Skin epidermis (tissue), 12 donors: ENCODE data around the gene PGAP1.
"Not testable (repeated sequence)": the region's sequence is repeated elsewhere in the genome, so short reads cannot be mapped to it uniquely, and the experiment has no call there.

Experiments used
- H3K27ac ChIP-seq, 21 experiments: fragments of 200-600 bp; sonication (generic) in 11 of 21; one replicate each; pipeline ENCODE4 v1.5.0; 2020; ENCODE audit warnings: mild to moderate bottlenecking in 3 of 21, inconsistent platforms in 2 of 21, moderate library complexity in 2 of 21
- H3K4me3 ChIP-seq, 7 experiments: fragments of 200-600 bp; sonication (generic) in 2 of 7; one replicate each; pipeline ENCODE4 v1.5.0; 2020; ENCODE audit warnings: inconsistent platforms in 2 of 7, mild to moderate bottlenecking in 2 of 7, moderate library complexity in 1 of 7

Gene PGAP1

GRCh38 chr2:196905365-196905764, 21.1 kb downstream of the PGAP1 start:
- not testable (repeated sequence) for H3K27ac ChIP-seq, H3K4me3 ChIP-seq

- no peak overlapping the region for H3K4me3 ChIP-seq
- no peak overlapping the region for H3K27ac ChIP-seq
Measured at GRCh38 chr2:196902828-196903227, 23.7 kb downstream of the PGAP1 start.

GRCh38 chr2:196900843-196901242, 25.7 kb downstream of the PGAP1 start:
- no peak overlapping the region for H3K27ac ChIP-seq
- H3K4me3 ChIP-seq: no peak overlapping the region

GRCh38 chr2:196899976-196900375, 26.5 kb downstream of the PGAP1 start:
- no peak overlapping the region for H3K27ac ChIP-seq
- H3K4me3 ChIP-seq: no peak overlapping the region

GRCh38 chr2:196891136-196891535, 35.4 kb downstream of the PGAP1 start:
- no peak overlapping the region for H3K4me3 ChIP-seq

GRCh38 chr2:196887431-196887830, 39.1 kb downstream of the PGAP1 start:
- Histone ChIP-seq H3K4me3 (no peak overlapping the region), H3K27ac (no peak overlapping the region)

More at GRCh38 chr2:196891136-196891535, 35.4 kb downstream of the PGAP1 start:
- H3K27ac ChIP-seq: no peak overlapping the region

GRCh38 chr2:196884368-196884767, 42.1 kb downstream of the PGAP1 start:
- Histone ChIP-seq H3K27ac (no peak overlapping the region), H3K4me3 (no peak overlapping the region)

- H3K4me3 ChIP-seq: no peak overlapping the region
- no peak overlapping the region for H3K27ac ChIP-seq
Measured at GRCh38 chr2:196876364-196876763, 50.1 kb downstream of the PGAP1 start.

- no peak overlapping the region for H3K4me3 ChIP-seq
- no peak overlapping the region for H3K27ac ChIP-seq
Measured at GRCh38 chr2:196875414-196875813, 51.1 kb downstream of the PGAP1 start.

GRCh38 chr2:196873511-196873910, 53.0 kb downstream of the PGAP1 start:
- no peak overlapping the region for H3K4me3 ChIP-seq
- no peak overlapping the region for H3K27ac ChIP-seq

GRCh38 chr2:196854629-196855028, 71.9 kb downstream of the PGAP1 start:
- H3K4me3 ChIP-seq: no peak overlapping the region
- H3K27ac ChIP-seq: no peak overlapping the region

GRCh38 chr2:196853301-196854087, 73.0 kb downstream of the PGAP1 start:
- H3K27ac ChIP-seq: no peak overlapping the region

GRCh38 chr2:196851088-196851487, 75.4 kb downstream of the PGAP1 start:
- no peak overlapping the region for H3K27ac ChIP-seq

More at GRCh38 chr2:196853301-196854087, 73.0 kb downstream of the PGAP1 start:
- no peak overlapping the region for H3K4me3 ChIP-seq

GRCh38 chr2:196849895-196850294, 76.6 kb downstream of the PGAP1 start:
- no peak overlapping the region for H3K4me3 ChIP-seq
- H3K27ac ChIP-seq: no peak overlapping the region

More at GRCh38 chr2:196851088-196851487, 75.4 kb downstream of the PGAP1 start:
- H3K4me3 ChIP-seq: no peak overlapping the region

GRCh38 chr2:196846295-196846694, 80.2 kb downstream of the PGAP1 start:
- Histone ChIP-seq H3K4me3 (no peak overlapping the region), H3K27ac (no peak overlapping the region)

- H3K4me3 ChIP-seq: no peak overlapping the region
- no peak overlapping the region for H3K27ac ChIP-seq
Measured at GRCh38 chr2:196845371-196845770, 81.1 kb downstream of the PGAP1 start.

GRCh38 chr2:196840171-196840570, 86.3 kb downstream of the PGAP1 start:
- Histone ChIP-seq H3K4me3 (no peak overlapping the region), H3K27ac (no peak overlapping the region)

GRCh38 chr2:196839574-196839973, 86.9 kb downstream of the PGAP1 start:
- H3K4me3 ChIP-seq: no peak overlapping the region
- H3K27ac ChIP-seq: no peak overlapping the region

GRCh38 chr2:196836440-196836839, 90.1 kb downstream of the PGAP1 start:
- Histone ChIP-seq H3K4me3 (no peak overlapping the region), H3K27ac (no peak overlapping the region)

- H3K27ac ChIP-seq: no peak overlapping the region
Measured at GRCh38 chr2:196830701-196831100, 95.8 kb downstream of the PGAP1 start.

GRCh38 chr2:196827356-196827755, 99.2 kb downstream of the PGAP1 start:
- no peak overlapping the region for H3K4me3 ChIP-seq
- no peak overlapping the region for H3K27ac ChIP-seq

More at GRCh38 chr2:196830701-196831100, 95.8 kb downstream of the PGAP1 start:
- H3K4me3 ChIP-seq: no peak overlapping the region
